ENCODE measurements around the gene PPP4R4.
A peak's percentile ranks its signal among the peaks of the same experiment; 100 is the strongest.

The PPP4R4 gene

DNA sequence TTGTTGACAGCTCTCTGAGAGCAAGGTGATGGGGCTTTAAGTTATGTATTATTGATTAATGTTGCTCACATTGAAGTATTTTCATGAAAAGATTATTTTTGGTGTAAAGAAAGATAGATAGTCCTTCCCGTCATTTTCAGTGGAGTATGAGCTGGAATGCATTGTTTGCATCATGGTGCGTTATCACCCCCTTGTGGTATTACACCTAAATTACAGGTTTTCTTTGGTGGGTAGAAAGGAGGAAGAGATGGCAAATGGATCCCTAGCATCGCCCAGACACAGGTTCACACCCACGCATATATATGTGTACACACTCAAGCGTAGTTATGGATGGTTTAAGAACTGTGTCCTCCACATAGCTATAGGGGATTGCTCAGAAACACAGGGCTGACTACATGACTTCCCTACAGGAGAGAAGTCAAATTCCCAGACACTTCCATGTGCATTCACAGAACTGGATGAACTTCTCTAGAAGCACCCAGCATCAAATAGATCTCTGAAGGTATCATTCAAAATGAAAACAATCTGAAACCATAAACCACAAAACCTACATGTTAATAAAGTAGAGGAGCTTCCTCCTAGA, 133.4 kb downstream of the PPP4R4 start:
- peak; percentile 21 for DNase-seq (ENCODE audit: low read depth, low spot score)

DNA sequence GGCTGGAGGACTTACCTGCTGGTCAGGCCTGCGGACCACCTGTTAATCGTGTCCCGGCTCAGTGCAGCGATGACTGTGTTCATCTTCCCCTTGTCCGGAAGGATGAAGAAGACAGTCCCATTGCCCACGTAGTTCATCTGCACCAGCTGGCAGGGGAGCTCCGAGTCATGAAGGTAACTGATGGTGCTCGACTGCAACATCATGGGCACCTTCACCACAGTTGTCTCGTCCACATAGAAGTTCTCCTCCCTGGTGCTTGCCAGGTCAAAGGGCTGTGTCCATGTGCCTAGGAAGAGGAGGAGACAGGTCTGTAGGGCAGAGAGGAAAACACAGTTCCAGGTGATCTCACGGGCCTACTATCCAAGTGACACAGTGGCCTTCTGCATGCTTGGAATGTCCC, 135.6 kb downstream of the PPP4R4 start:
- DNase-seq (ENCODE audit: low read depth, low spot score): no peak

DNA sequence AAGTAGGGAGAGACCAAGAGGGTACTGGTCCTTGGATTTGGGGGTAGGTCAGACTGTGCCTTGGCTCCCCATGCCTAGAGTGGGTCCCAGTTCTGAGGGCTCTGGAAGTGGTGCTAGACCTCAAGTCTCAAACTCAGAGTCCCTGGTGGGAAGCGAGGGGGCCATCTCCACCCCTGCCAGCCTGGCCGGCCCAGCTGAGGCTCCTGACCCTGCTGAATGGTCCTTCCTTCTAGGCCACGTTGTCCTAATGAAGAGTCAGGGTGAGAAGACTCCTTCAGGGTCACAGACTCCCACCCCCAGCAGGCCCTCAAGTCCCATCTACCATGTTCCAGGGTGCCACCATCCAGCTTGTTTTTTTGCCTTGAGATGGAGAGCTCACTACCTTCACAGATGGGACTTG, 136.1 kb downstream of the PPP4R4 start:
- no peak for DNase-seq (ENCODE audit: low read depth, low spot score)

DNA sequence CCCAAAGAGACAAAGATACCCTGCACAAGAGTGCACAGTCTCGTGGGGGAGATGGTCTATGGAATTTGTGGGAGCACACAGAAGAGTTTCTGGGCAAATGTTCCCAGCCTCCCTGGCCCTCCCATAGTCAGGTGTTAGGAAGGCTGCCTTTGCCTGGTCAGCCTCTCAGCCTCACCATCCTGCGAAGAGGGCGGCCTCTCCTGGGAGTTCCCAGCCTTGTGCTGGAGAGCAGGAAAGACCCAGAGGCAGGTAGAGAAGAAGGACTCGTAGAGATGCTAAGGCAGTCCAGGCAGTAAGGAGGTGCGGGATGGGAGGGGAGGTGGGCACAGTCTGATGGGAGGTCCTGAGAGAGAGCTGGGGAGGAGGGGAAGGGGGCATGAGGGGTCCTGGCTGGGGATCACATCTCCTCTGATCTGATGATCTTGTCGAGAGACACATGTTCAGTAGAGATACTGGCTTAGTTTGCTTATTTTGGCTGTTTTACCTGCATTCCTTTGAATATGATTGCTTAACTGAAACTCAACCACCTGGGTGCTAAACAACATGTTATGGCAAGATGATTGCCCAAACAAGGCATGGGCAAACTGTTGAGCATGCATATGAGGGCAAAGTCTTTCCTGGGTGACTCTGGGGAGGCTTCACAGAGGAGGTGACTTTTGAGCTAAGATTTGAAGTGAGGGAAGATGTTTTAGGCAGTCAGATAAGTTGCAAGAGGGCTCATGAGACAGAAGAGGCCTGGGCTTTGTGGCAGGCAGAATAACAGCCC, 138.5 kb downstream of the PPP4R4 start:
- no peak for DNase-seq (ENCODE audit: low read depth, low spot score)

- DNase-seq (ENCODE audit: low read depth, low spot score): no peak
These were observed 140.0 kb downstream of the PPP4R4 start for GRCh38 chr14:94313991-94314655.

- DNase-seq (ENCODE audit: low read depth, low spot score): no peak
These were observed 140.8 kb downstream of the PPP4R4 start for GRCh38 chr14:94314890-94315289.

DNA sequence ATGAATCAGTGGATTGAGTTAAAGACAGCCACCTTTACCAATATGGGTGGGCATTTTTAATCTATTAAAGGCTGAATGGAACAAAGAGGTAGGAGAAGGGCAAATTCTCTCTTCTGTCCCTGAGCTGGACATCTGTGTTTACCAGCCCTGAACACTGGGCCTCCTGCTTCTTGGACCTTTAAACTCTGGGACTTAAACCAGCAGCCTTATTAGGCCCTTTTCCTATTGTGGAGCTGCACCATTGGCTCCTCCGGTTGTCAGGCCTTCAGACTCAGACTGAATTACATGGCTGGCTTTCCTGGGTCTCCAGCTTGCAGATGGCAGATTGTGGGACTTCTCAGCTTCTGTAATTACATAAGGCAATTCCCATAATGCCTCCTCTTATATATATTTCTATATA, 142.6 kb downstream of the PPP4R4 start:
- no peak for DNase-seq (ENCODE audit: low read depth, low spot score)

DNA sequence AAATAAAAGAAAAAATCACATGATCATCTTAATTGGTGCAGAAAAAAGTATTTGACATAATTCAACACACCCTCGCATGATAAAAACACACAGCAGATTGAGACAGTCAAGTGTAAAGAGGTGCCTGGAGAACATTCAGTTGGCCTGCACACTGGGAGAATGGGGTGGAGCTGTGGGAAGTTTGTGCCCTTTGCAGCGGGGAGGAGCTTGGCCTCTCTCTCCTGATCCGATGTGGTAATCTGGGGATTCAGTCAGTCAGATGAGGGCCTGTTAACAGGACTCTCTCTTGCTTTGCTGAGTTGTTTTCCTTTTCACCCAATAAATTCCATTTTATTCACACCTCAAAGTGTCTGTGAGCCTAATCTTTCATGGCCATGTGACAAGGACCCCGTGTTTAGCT, 143.1 kb downstream of the PPP4R4 start:
- DNase-seq (ENCODE audit: low read depth, low spot score): no peak

- DNase-seq (ENCODE audit: low read depth, low spot score): no peak
These were observed 146.1 kb downstream of the PPP4R4 start for GRCh38 chr14:94320243-94320642.

GRCh38 chr14:94321421-94322271, 147.5 kb downstream of the PPP4R4 start:
- DNase-seq (ENCODE audit: low read depth, low spot score): no peak

GRCh38 chr14:94322648-94323570, 148.8 kb downstream of the PPP4R4 start, which contains the start of gene SERPINA6:
TSS of gene SERPINA6 (minus strand) at chr14:94323336. CDS start at chr14:94314648, 8,688 bp downstream.
- no peak for DNase-seq (ENCODE audit: low read depth, low spot score)

DNA sequence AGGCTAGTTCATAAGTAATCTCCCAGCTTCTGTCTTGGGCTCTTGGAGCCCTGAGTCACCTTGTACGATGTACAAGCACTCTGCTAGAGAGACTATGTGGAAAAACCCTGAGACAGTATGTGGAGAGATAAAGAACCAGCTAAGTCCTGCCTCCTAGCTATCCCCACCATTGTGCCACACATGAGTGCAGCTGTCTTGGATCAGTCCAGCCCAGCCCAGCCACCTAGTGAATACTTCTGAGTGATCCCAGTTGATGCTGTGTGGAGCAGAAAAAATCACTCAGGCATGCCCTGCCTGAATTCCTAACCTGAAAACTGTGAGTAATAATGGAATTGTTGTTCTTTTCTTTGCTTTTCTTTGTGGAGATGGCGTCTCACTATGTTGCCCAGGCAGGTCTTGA, 154.1 kb downstream of the PPP4R4 start:
- no peak for DNase-seq (ENCODE audit: low read depth, low spot score)

Data from ELF-1 (cell line).